PC-9 (cell line): ENCODE data around the gene DRC3. TPM values are rescaled to one million over a fixed set of nuclear protein-coding genes. Genes with fewer than 3 reads are reported as not detected.

Source experiments
- BruUV-seq: library from RNA; stranded (reverse); fragments of 400-500 nt; replicated peaks from 2 replicates; lab custom pipeline; 2021; lab: Mats Ljungman, UMichigan
- CTCF ChIA-PET: fragments of 300-600 bp; sonication (Branson Sonifier 250); formaldehyde crosslinking; loops from one replicate; lab custom pipeline; 2022; ENCODE audit warnings: antibody characterized with exemption; lab: Charles Lee
- POLR2A ChIA-PET: fragments of 300-600 bp; sonication (Branson Sonifier 250); formaldehyde crosslinking; loops from one replicate; lab custom pipeline; 2022; ENCODE audit warnings: antibody characterized with exemption; ENCODE audit not compliant: unreplicated experiment; lab: Charles Lee
- DNase-seq, 2 experiments: peaks; one replicate each; pipeline versions ENCODE4 v3.0.0 to v3.0.0-alpha.2; 2015 to 2022; ENCODE audit warnings: mixed read lengths in 1 of 2
- H2AFZ ChIP-seq: fragments of 200-600 bp; sonication (generic); 2 replicates; pipeline ENCODE4 v1.8.1; 2017; ENCODE audit warnings: antibody characterized with exemption
- H3F3A ChIP-seq: fragments of 200-600 bp; sonication (generic); 2 replicates; pipeline ENCODE4 v1.8.1; 2017; ENCODE audit warnings: antibody characterized with exemption, mild to moderate bottlenecking, low read depth; ENCODE audit not compliant: insufficient read depth
- H3K27ac ChIP-seq: fragments of 200-600 bp; sonication (generic); 2 replicates; pipeline ENCODE4 v1.6.1; 2016; ENCODE audit warnings: mixed run types
- H3K27me3 ChIP-seq: fragments of 200-600 bp; sonication (generic); 2 replicates; pipeline ENCODE4 v1.6.1; 2016; ENCODE audit warnings: low read depth, mixed run types; ENCODE audit not compliant: insufficient read depth
- H3K36me3 ChIP-seq: fragments of 200-600 bp; sonication (generic); 2 replicates; pipeline ENCODE4 v1.6.1; 2016; ENCODE audit warnings: low read depth, mixed run types
- H3K4me1 ChIP-seq: fragments of 200-600 bp; sonication (generic); replicated peaks from 2 replicates; pipeline ENCODE4 v1.6.1; 2016; ENCODE audit warnings: mixed run types; ENCODE audit not compliant: insufficient read depth
- H3K4me2 ChIP-seq: fragments of 200-600 bp; sonication (generic); 2 replicates; pipeline ENCODE4 v1.6.1; 2017; ENCODE audit warnings: mixed run types
- H3K4me3 ChIP-seq: fragments of 200-600 bp; sonication (generic); 2 replicates; pipeline ENCODE4 v1.6.1; 2016; ENCODE audit warnings: mixed run types
- H3K79me2 ChIP-seq: fragments of 200-600 bp; sonication (generic); 2 replicates; pipeline ENCODE4 v1.6.1; 2017; ENCODE audit warnings: low read depth, mixed run types
- H3K9me2 ChIP-seq: fragments of 200-600 bp; sonication (generic); 2 replicates; pipeline ENCODE4 v1.8.1; 2017; ENCODE audit warnings: mild to moderate bottlenecking; ENCODE audit not compliant: insufficient read depth
- H3K9me3 ChIP-seq: fragments of 200-600 bp; sonication (generic); 2 replicates; pipeline ENCODE4 v1.8.1; 2016; ENCODE audit warnings: low read depth; ENCODE audit not compliant: insufficient read depth
- H4K20me1 ChIP-seq: fragments of 200-600 bp; sonication (generic); 2 replicates; pipeline ENCODE4 v1.8.1; 2017; ENCODE audit not compliant: insufficient read depth
- CTCF ChIP-seq: fragments of 200-600 bp; sonication (generic); conservative IDR thresholded peaks from 2 replicates; pipeline ENCODE4 v1.6.1; 2017; ENCODE audit warnings: mixed run types, antibody characterized with exemption, mild to moderate bottlenecking, moderate library complexity
- EZH2 ChIP-seq: fragments of 200-600 bp; sonication (generic); IDR thresholded peaks from 2 replicates; pipeline ENCODE4 v1.8.0; 2017; ENCODE audit warnings: antibody characterized with exemption, low read depth
- intact Hi-C: fragments of 100-400 bp; cut with micrococcal nuclease; formaldehyde crosslinking; loops from one replicate; pipeline ENCODE4 v1.10.0; 2022; ENCODE audit not compliant: unreplicated experiment
- total RNA-seq: library from RNA; stranded (reverse); gene quantifications from 2 replicates; pipeline ENCODE4 v1.2.3, GENCODE V29; 2021

DRC3 gene
- total RNA-seq, 1 experiment from 2014 or later: 15.2 TPM

GRCh38 chr17:17940441-17940911 lies 32.2 kb upstream of the DRC3 start:
- no peak for DNase-seq
- peaks cover 65% of the 10 kb centered on the region for H3K4me1 ChIP-seq
- no peaks in the 10 kb centered on the region for H3K9me3 ChIP-seq
- peaks cover 26% of the 10 kb centered on the region for H3F3A ChIP-seq
- BruUV-seq: no TSS peak
- H3K27ac ChIP-seq: no peak overlapping the region
- H3K27me3 ChIP-seq: no peaks in the 10 kb centered on the region
- no peak for TF ChIP-seq EZH2
- no peak for TF ChIP-seq CTCF
- H3K36me3 ChIP-seq: no peaks in the 10 kb centered on the region
- no peak overlapping the region for H2AFZ ChIP-seq
- peaks cover 38% of the 10 kb centered on the region for H3K79me2 ChIP-seq
- no peak overlapping the region for H3K4me3 ChIP-seq
- CTCF ChIA-PET: interaction anchor here (0.6 kb wide), 1 partner anchor 11 kb away, joined by 6 read pairs; no protein-coding TSS in a partner anchor
- no peaks in the 10 kb centered on the region; the same call in 1 of the 2 replicates for H4K20me1 ChIP-seq
- H3K4me2 ChIP-seq: no peak overlapping the region
- POLR2A ChIA-PET: interaction anchor here (0.7 kb wide), 1 partner anchor 17 kb away, joined by 5 read pairs; no protein-coding TSS in a partner anchor
- no peaks in the 10 kb centered on the region for H3K9me2 ChIP-seq
- intact Hi-C loops: no loop called here

- no peaks in the 10 kb centered on the region for H3K36me3 ChIP-seq
- no peak for DNase-seq
- no peak overlapping the region for H3K4me2 ChIP-seq
- no TSS peak for BruUV-seq
- H3K79me2 ChIP-seq: peaks cover 40% of the 10 kb centered on the region
- no peak overlapping the region for H2AFZ ChIP-seq
- H3K27ac ChIP-seq: no peak overlapping the region
- TF ChIP-seq CTCF: no peak
- no peak for TF ChIP-seq EZH2
- intact Hi-C loops: no loop called here
- H3K4me1 ChIP-seq: peaks cover 59% of the 10 kb centered on the region
- H3K9me2 ChIP-seq: no peaks in the 10 kb centered on the region
- peaks cover 20% of the 10 kb centered on the region for H3F3A ChIP-seq
- H4K20me1 ChIP-seq: no peaks in the 10 kb centered on the region; the same call in 1 of the 2 replicates
- no peaks in the 10 kb centered on the region for H3K9me3 ChIP-seq
- CTCF ChIA-PET: no interaction called here
- no peak overlapping the region for H3K4me3 ChIP-seq
- no peaks in the 10 kb centered on the region for H3K27me3 ChIP-seq
- POLR2A ChIA-PET: no interaction called here
Observed at GRCh38 chr17:17941015-17941414, 31.6 kb upstream of the DRC3 start.

DNA sequence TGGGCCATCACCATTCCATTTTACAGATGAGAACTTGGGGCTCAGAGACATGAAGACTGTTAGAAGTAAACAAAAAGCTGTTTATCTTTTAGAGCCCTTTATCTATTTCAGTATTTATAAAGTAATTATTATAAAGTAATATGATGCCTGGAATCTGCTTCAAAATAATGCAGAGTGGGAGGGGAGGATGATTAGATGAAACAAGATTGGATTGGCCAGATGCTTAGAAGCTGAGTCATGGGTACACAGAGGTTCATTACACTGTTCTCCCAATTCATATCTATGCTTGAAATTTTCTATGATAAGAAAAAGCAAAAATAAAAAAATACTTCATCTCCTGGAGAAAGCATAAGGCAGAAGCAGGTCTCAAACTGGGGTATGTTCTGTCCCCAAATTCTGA lies 29.8 kb upstream of the DRC3 start:
- H3K27ac ChIP-seq: peak overlapping the region; percentile 62
- no peaks in the 10 kb centered on the region; the same call in 1 of the 2 replicates for H4K20me1 ChIP-seq
- H3K9me3 ChIP-seq: no peaks in the 10 kb centered on the region
- intact Hi-C loops: no loop called here
- H3K4me3 ChIP-seq: peak overlapping the region; percentile 35; the same call in 1 of the 2 replicates
- POLR2A ChIA-PET: interaction anchor here (0.8 to 1.3 kb wide), 2 partner anchors 22 to 29 kb away, joined by 3 to 5 read pairs; partner anchors contain the start of genes DRC3 and TOM1L2
- H3K27me3 ChIP-seq: no peaks in the 10 kb centered on the region
- H3K9me2 ChIP-seq: no peaks in the 10 kb centered on the region
- CTCF ChIA-PET: no interaction called here
- H3K79me2 ChIP-seq: peaks cover 52% of the 10 kb centered on the region
- DNase-seq: peak; percentile 19 to 73
- H3F3A ChIP-seq: peaks cover 18% of the 10 kb centered on the region
- H2AFZ ChIP-seq: no peak overlapping the region
- TF ChIP-seq CTCF: no peak
- TF ChIP-seq EZH2: no peak
- H3K4me2 ChIP-seq: peak overlapping the region; percentile 71
- peaks cover 61% of the 10 kb centered on the region for H3K4me1 ChIP-seq
- no TSS peak for BruUV-seq
- H3K36me3 ChIP-seq: no peaks in the 10 kb centered on the region
